ENCODE results near the gene ZNF33B. TPM values are rescaled to one million over a fixed set of nuclear protein-coding genes. Genes with fewer than 3 reads are reported as not detected.

ZNF33B gene
- total and polyA plus RNA-seq, 2 experiments from 2014 or later: 9.9 to 18.7 TPM

GRCh38 chr10:42637142-42637541 lies 1.2 kb downstream of the ZNF33B start:
- Histone ChIP-seq H4K20me1 (ENCODE audit: insufficient read depth, poor library complexity, severe bottlenecking) (no peaks in the 10 kb centered on the region), H3K27me3 (no peaks in the 10 kb centered on the region), H3K4me2 (peak overlapping the region; percentile 75), H3K36me3 (replicated peaks; ENCODE audit: insufficient read depth, low read depth) (no peaks in the 10 kb centered on the region), H3K9me3 (ENCODE audit: low read depth) (no peaks in the 10 kb centered on the region), H3K9me2 (replicated peaks; ENCODE audit: insufficient read depth) (no peaks in the 10 kb centered on the region), H3K4me3 (peak overlapping the region; percentile 31), H2AFZ (peak overlapping the region; percentile 71), H3K79me2 (peaks cover 50% of the 10 kb centered on the region), H3K27ac (peak overlapping the region; percentile 98), H3K4me1 (ENCODE audit: insufficient read depth) (peaks cover 13% of the 10 kb centered on the region)
- 71% methylated on average over 3 of the region's 3 CpGs for WGBS (ENCODE audit: low lambda C conversion rate, missing lambda C conversion rate)
- no peak for TF ChIP-seq EZH2phosphoT487 (IDR thresholded peaks at IDR 0.05; ENCODE audit: low read depth, severe bottlenecking, unreplicated experiment)
- TF ChIP-seq, protein P1, sequence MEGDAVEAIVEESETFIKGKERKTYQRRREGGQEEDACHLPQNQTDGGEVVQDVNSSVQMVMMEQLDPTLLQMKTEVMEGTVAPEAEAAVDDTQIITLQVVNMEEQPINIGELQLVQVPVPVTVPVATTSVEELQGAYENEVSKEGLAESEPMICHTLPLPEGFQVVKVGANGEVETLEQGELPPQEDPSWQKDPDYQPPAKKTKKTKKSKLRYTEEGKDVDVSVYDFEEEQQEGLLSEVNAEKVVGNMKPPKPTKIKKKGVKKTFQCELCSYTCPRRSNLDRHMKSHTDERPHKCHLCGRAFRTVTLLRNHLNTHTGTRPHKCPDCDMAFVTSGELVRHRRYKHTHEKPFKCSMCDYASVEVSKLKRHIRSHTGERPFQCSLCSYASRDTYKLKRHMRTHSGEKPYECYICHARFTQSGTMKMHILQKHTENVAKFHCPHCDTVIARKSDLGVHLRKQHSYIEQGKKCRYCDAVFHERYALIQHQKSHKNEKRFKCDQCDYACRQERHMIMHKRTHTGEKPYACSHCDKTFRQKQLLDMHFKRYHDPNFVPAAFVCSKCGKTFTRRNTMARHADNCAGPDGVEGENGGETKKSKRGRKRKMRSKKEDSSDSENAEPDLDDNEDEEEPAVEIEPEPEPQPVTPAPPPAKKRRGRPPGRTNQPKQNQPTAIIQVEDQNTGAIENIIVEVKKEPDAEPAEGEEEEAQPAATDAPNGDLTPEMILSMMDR (IDR thresholded peaks at IDR 0.05; ENCODE audit: poor library complexity): no peak
- TF ChIP-seq EZH2 (IDR thresholded peaks at IDR 0.05; ENCODE audit: borderline replicate concordance): no peak
- DNase-seq (ENCODE audit: low spot score): no peak

DNA sequence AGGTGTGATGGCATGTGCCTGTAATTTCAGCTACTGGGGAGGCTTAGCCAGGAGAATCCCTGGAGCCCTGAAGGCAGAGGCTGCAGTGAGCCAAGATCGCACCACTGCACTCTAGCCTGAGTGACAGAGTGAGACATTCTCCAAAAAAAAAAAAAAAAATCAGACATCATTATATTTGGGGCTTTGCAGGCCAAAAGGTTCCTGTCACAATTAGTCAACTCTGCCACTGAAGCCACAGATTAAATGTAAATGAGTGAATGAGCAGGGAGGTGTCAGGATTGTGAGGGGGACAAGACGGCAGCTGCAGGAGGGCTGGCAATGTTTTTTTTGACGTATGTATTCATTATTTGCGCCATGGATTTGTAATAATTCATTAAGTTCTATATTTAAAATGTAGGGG lies 3.3 kb downstream of the ZNF33B start:
- Histone ChIP-seq H3K9me3 (ENCODE audit: low read depth) (no peaks in the 10 kb centered on the region), H2AFZ (no peak overlapping the region), H3K4me3 (no peak overlapping the region), H3K9me2 (replicated peaks; ENCODE audit: insufficient read depth) (no peaks in the 10 kb centered on the region), H4K20me1 (ENCODE audit: insufficient read depth, poor library complexity, severe bottlenecking) (no peaks in the 10 kb centered on the region), H3K4me1 (ENCODE audit: insufficient read depth) (peaks cover 5% of the 10 kb centered on the region), H3K36me3 (replicated peaks; ENCODE audit: insufficient read depth, low read depth) (no peaks in the 10 kb centered on the region), H3K27me3 (no peaks in the 10 kb centered on the region), H3K4me2 (no peak overlapping the region), H3K79me2 (peaks cover 50% of the 10 kb centered on the region), H3K27ac (no peak overlapping the region)
- no peak for DNase-seq (ENCODE audit: low spot score)
- TF ChIP-seq EZH2 (IDR thresholded peaks at IDR 0.05; ENCODE audit: borderline replicate concordance) (no peak), EZH2phosphoT487 (IDR thresholded peaks at IDR 0.05; ENCODE audit: low read depth, severe bottlenecking, unreplicated experiment) (no peak)
- TF ChIP-seq, protein P1 (IDR thresholded peaks at IDR 0.05; ENCODE audit: poor library complexity): no peak
- WGBS (ENCODE audit: low lambda C conversion rate, missing lambda C conversion rate): 95% methylated on average over 4 of the region's 4 CpGs

- 89% methylated on average over 3 of the region's 3 CpGs for WGBS (ENCODE audit: low lambda C conversion rate, missing lambda C conversion rate)
- Histone ChIP-seq H3K9me3 (ENCODE audit: low read depth) (no peaks in the 10 kb centered on the region), H3K4me3 (no peak overlapping the region), H3K9me2 (replicated peaks; ENCODE audit: insufficient read depth) (no peaks in the 10 kb centered on the region), H2AFZ (no peak overlapping the region), H3K4me2 (no peak overlapping the region), H3K27me3 (no peaks in the 10 kb centered on the region), H3K4me1 (ENCODE audit: insufficient read depth) (no peaks in the 10 kb centered on the region), H3K27ac (no peak overlapping the region), H3K36me3 (replicated peaks; ENCODE audit: insufficient read depth, low read depth) (no peaks in the 10 kb centered on the region), H3K79me2 (peaks cover 44% of the 10 kb centered on the region), H4K20me1 (ENCODE audit: insufficient read depth, poor library complexity, severe bottlenecking) (no peaks in the 10 kb centered on the region)
- TF ChIP-seq, protein P1 (IDR thresholded peaks at IDR 0.05; ENCODE audit: poor library complexity): no peak
- no peak for TF ChIP-seq EZH2phosphoT487 (IDR thresholded peaks at IDR 0.05; ENCODE audit: low read depth, severe bottlenecking, unreplicated experiment)
- no peak for TF ChIP-seq EZH2 (IDR thresholded peaks at IDR 0.05; ENCODE audit: borderline replicate concordance)
- no peak for DNase-seq (ENCODE audit: low spot score)
Measured at GRCh38 chr10:42632564-42632963, 5.8 kb downstream of the ZNF33B start.

Data from hepatocyte (in vitro differentiated cells).